H1 (cell line): ENCODE data around the gene UGGT1. TPM values are rescaled to one million over a fixed set of nuclear protein-coding genes. Genes with fewer than 3 reads are reported as not detected.

Experiments used
- CTCF ChIA-PET: fragments of 300-600 bp; sonication (Branson Sonifier 250); formaldehyde crosslinking; loops from one replicate; lab custom pipeline; 2021; ENCODE audit not compliant: partially characterized antibody; lab: Charles Lee
- POLR2A ChIA-PET: fragments of 300-600 bp; sonication (Branson Sonifier 250); formaldehyde crosslinking; loops from one replicate; lab custom pipeline; 2021; ENCODE audit warnings: inconsistent platforms; ENCODE audit not compliant: partially characterized antibody; lab: Charles Lee
- DNase-seq, 2 experiments: peaks; one replicate each; pipeline versions ENCODE4 v3.0.0 to v3.0.0-alpha.2; 2010 to 2022; ENCODE audit warnings: low spot score in 2 of 2, low read depth in 1 of 2, mixed read lengths in 1 of 2
- FAIRE-seq: peaks from 2 replicates; lab custom pipeline; 2011; peaks lifted over from hg19 to GRCh38; lab: Jason Lieb, UNC
- H2AFZ ChIP-seq: 2 replicates; pipeline ENCODE4 v1.8.1; 2012; ENCODE audit warnings: low read length, inconsistent platforms
- H2AK5ac ChIP-seq: 2 replicates; pipeline ENCODE4 v1.6.1; 2013; ENCODE audit warnings: low read depth, low read length
- H2BK120ac ChIP-seq: replicated peaks from 2 replicates; pipeline ENCODE3; 2013; ENCODE audit warnings: low read depth, low read length, inconsistent platforms
- H2BK12ac ChIP-seq: 2 replicates; pipeline ENCODE4 v1.6.1; 2013; ENCODE audit warnings: low read depth, low read length
- H2BK15ac ChIP-seq: 2 replicates; pipeline ENCODE4 v1.6.1; 2013; ENCODE audit warnings: low read length
- H2BK20ac ChIP-seq: 2 replicates; pipeline ENCODE4 v1.6.1; 2013; ENCODE audit warnings: low read length
- H2BK5ac ChIP-seq: 2 replicates; pipeline ENCODE4 v1.6.1; 2013; ENCODE audit warnings: low read depth, low read length
- H3K14ac ChIP-seq: 2 replicates; pipeline ENCODE4 v1.6.1; 2013; ENCODE audit warnings: inconsistent platforms; ENCODE audit not compliant: insufficient read length
- H3K18ac ChIP-seq: 2 replicates; pipeline ENCODE4 v1.6.1; 2013; ENCODE audit warnings: low read length; ENCODE audit errors: extremely low read depth
- H3K23ac ChIP-seq: 2 replicates; pipeline ENCODE4 v1.6.1; 2013; ENCODE audit warnings: inconsistent platforms; ENCODE audit not compliant: insufficient read length
- H3K23me2 ChIP-seq: 2 replicates; pipeline ENCODE4 v1.6.1; 2013; ENCODE audit warnings: low read depth, low read length
- H3K27ac ChIP-seq: 2 replicates; pipeline ENCODE4 v1.6.1; 2011; ENCODE audit warnings: low read depth, low read length, inconsistent platforms
- H3K27me3 ChIP-seq, 4 experiments: replicated peaks in 1 of 4; 1 replicate in 1 of 4; 2 replicates in 3 of 4; pipeline versions ENCODE4 v1.6.1 to v1.8.1; 2011 to 2013; ENCODE audit warnings: low read length in 3 of 4, mild to moderate bottlenecking in 3 of 4, inconsistent platforms in 2 of 4, mixed read lengths in 2 of 4, moderate library complexity in 1 of 4; ENCODE audit not compliant: control insufficient read depth in 3 of 4, insufficient read depth in 3 of 4; ENCODE audit errors: extremely low read depth in 1 of 4
- H3K36me3 ChIP-seq, 4 experiments: 2 replicates each; pipeline versions ENCODE4 v1.6.1 to v1.8.1; 2011 to 2013; ENCODE audit warnings: mild to moderate bottlenecking in 4 of 4, low read length in 3 of 4, moderate library complexity in 2 of 4, control low read depth in 1 of 4, inconsistent platforms in 1 of 4; ENCODE audit not compliant: insufficient read depth in 4 of 4, control insufficient read depth in 2 of 4
- H3K4ac ChIP-seq: replicated peaks from 2 replicates; pipeline ENCODE3; 2013; ENCODE audit warnings: low read length, low read depth, mixed read lengths, inconsistent platforms; ENCODE audit not compliant: insufficient read length
- H3K4me1 ChIP-seq, 4 experiments: replicated peaks in 1 of 4; 1 replicate in 1 of 4; 2 replicates in 3 of 4; pipeline versions ENCODE4 v1.6.1 to v1.8.1; 2011 to 2013; ENCODE audit warnings: low read length in 3 of 4, inconsistent platforms in 2 of 4, mixed read lengths in 1 of 4; ENCODE audit not compliant: insufficient read depth in 4 of 4, control insufficient read depth in 3 of 4
- H3K4me2 ChIP-seq, 2 experiments: 2 replicates each; pipeline versions ENCODE4 v1.6.1 to v1.8.1; 2011 to 2013; ENCODE audit warnings: low read depth in 2 of 2, low read length in 2 of 2, control low read depth in 1 of 2, inconsistent platforms in 1 of 2, mild to moderate bottlenecking in 1 of 2; ENCODE audit not compliant: insufficient read depth in 1 of 2
- H3K4me3 ChIP-seq, 4 experiments: fragments of 200-600, 300-600 bp in 1 of 4; sonication (generic), shearing (Covaris generic), sonication (Bioruptor Twin) in 1 of 4; 2 replicates each; pipeline versions ENCODE4 v1.5.1 to v1.8.1; 2011 to 2016; ENCODE audit warnings: low read length in 4 of 4, low read depth in 3 of 4, control low read depth in 2 of 4, inconsistent platforms in 2 of 4, mild to moderate bottlenecking in 2 of 4, mixed read lengths in 1 of 4, moderate library complexity in 1 of 4; ENCODE audit not compliant: insufficient read depth in 2 of 4; ENCODE audit errors: extremely low read depth in 1 of 4
- H3K56ac ChIP-seq: replicated peaks from 2 replicates; pipeline ENCODE3; 2013; ENCODE audit warnings: low read depth, mild to moderate bottlenecking, mixed read lengths, low read length, inconsistent platforms; ENCODE audit not compliant: insufficient read length
- H3K79me1 ChIP-seq: 2 replicates; pipeline ENCODE4 v1.6.1; 2013; ENCODE audit warnings: low read depth, low read length, control low read depth
- H3K79me2 ChIP-seq, 2 experiments: 2 replicates each; pipeline versions ENCODE4 v1.6.1 to v1.8.1; 2012 to 2013; ENCODE audit warnings: low read length in 2 of 2, mild to moderate bottlenecking in 2 of 2, inconsistent platforms in 1 of 2; ENCODE audit not compliant: insufficient read depth in 2 of 2, control insufficient read depth in 1 of 2
- H3K9ac ChIP-seq, 4 experiments: replicated peaks in 1 of 4; 1 replicate in 1 of 4; 2 replicates in 3 of 4; pipeline versions ENCODE4 v1.6.1 to v1.8.1; 2011 to 2013; ENCODE audit warnings: low read depth in 3 of 4, low read length in 3 of 4, control low read depth in 2 of 4, mild to moderate bottlenecking in 2 of 4, moderate library complexity in 2 of 4, inconsistent platforms in 1 of 4; ENCODE audit errors: extremely low read depth in 1 of 4
- H3K9me3 ChIP-seq, 2 experiments: 2 replicates each; pipeline versions ENCODE4 v1.6.1 to v1.8.1; 2012 to 2013; ENCODE audit warnings: mild to moderate bottlenecking in 2 of 2, moderate library complexity in 2 of 2, control low read depth in 1 of 2, inconsistent platforms in 1 of 2, low read depth in 1 of 2, low read length in 1 of 2, mixed read lengths in 1 of 2; ENCODE audit not compliant: insufficient read depth in 2 of 2
- H4K20me1 ChIP-seq, 2 experiments: replicated peaks in 1 of 2; 2 replicates each; pipeline versions ENCODE3 to v1.8.1; 2011 to 2013; ENCODE audit warnings: inconsistent platforms in 2 of 2, low read length in 2 of 2, mild to moderate bottlenecking in 1 of 2; ENCODE audit not compliant: insufficient read depth in 2 of 2, control insufficient read depth in 1 of 2
- H4K5ac ChIP-seq: 2 replicates; pipeline ENCODE4 v1.6.1; 2013; ENCODE audit warnings: low read length, low read depth, mixed read lengths, inconsistent platforms; ENCODE audit not compliant: insufficient read length
- H4K8ac ChIP-seq: 2 replicates; pipeline ENCODE4 v1.8.0; 2013; ENCODE audit warnings: mild to moderate bottlenecking, moderate library complexity, low read length, inconsistent platforms; ENCODE audit not compliant: insufficient read depth; ENCODE audit errors: extremely low read depth
- H4K91ac ChIP-seq: replicated peaks from 2 replicates; pipeline ENCODE3; 2013; ENCODE audit warnings: low read length, mixed read lengths, inconsistent platforms; ENCODE audit not compliant: insufficient read length
- ASH2L ChIP-seq: fragments of 200-600, 300-600 bp; sonication (generic); IDR thresholded peaks from one replicate; pipeline ENCODE4 v1.7.1; 2017; ENCODE audit warnings: low read length
- CBX5 ChIP-seq: fragments of 300-800, 300-1000 bp; sonication (generic); IDR thresholded peaks from 2 replicates; pipeline ENCODE4 v1.7.1; 2016; ENCODE audit warnings: antibody characterized with exemption, low read length, low read depth
- HDAC2 ChIP-seq, 2 experiments: fragments of 300-600 bp in 1 of 2; sonication (generic) in 1 of 2; IDR thresholded peaks; 2 replicates each; pipeline ENCODE4 v1.6.1; 2011 to 2012; ENCODE audit warnings: low read depth in 2 of 2, low read length in 2 of 2, mild to moderate bottlenecking in 2 of 2, moderate library complexity in 2 of 2, borderline replicate concordance in 1 of 2, inconsistent platforms in 1 of 2
- KDM1A ChIP-seq: fragments of 200-600, 300-600 bp; sonication (generic); IDR thresholded peaks from 2 replicates; pipeline ENCODE4 v1.7.1; 2016; ENCODE audit warnings: mild to moderate bottlenecking, low read length, borderline replicate concordance
- KDM4A ChIP-seq: IDR thresholded peaks from one replicate; pipeline ENCODE4 v1.7.1; 2012; ENCODE audit warnings: low read depth, mild to moderate bottlenecking, moderate library complexity, low read length, inconsistent platforms; ENCODE audit not compliant: severe bottlenecking
- NRF1 ChIP-seq: IDR thresholded peaks from 2 replicates; pipeline ENCODE4 v1.6.1; 2011; ENCODE audit warnings: mild to moderate bottlenecking, low read depth, low read length, improper control_type of control experiment
- PHF8 ChIP-seq: fragments of 200-600 bp; sonication (generic); conservative IDR thresholded peaks from 2 replicates; pipeline ENCODE4 v1.7.1; 2012; ENCODE audit warnings: low read depth, mild to moderate bottlenecking, inconsistent platforms, low read length, moderate library complexity
- RFX5 ChIP-seq: IDR thresholded peaks from 2 replicates; pipeline ENCODE4 v1.6.1; 2011; ENCODE audit warnings: low read depth, low read length, improper control_type of control experiment, borderline replicate concordance
- RNF2 ChIP-seq: fragments of 200-900, 300-1000 bp; sonication (generic); IDR thresholded peaks from 2 replicates; pipeline ENCODE4 v1.7.1; 2016; ENCODE audit warnings: borderline replicate concordance, low read depth, mild to moderate bottlenecking, antibody characterized with exemption, low read length; ENCODE audit not compliant: poor library complexity, severe bottlenecking; ENCODE audit errors: missing control alignments
- RXRA ChIP-seq: IDR thresholded peaks from 2 replicates; pipeline ENCODE4 v1.6.1; 2011; ENCODE audit warnings: low read depth, mild to moderate bottlenecking, low read length, moderate library complexity; ENCODE audit not compliant: insufficient read depth
- SAP30 ChIP-seq: fragments of 300-600 bp; sonication (generic); IDR thresholded peaks from 2 replicates; pipeline ENCODE4 v1.7.1; 2012; ENCODE audit warnings: low read length, moderate library complexity, mild to moderate bottlenecking, inconsistent platforms; ENCODE audit not compliant: insufficient read depth, insufficient replicate concordance
- TBP ChIP-seq: IDR thresholded peaks from 2 replicates; pipeline ENCODE4 v1.6.1; 2011; ENCODE audit warnings: low read depth, low read length, improper control_type of control experiment
- WGBS, 2 experiments: shearing (Covaris generic) in 1 of 2; methylation state at CpG; one replicate each; pipeline versions ENCODE4 v1.1.6 to v1.1.7; 2013 to 2015; ENCODE audit warnings: low lambda C conversion rate in 2 of 2, mixed read lengths in 2 of 2, inconsistent platforms in 1 of 2, low coverage in 1 of 2, missing lambda C conversion rate in 1 of 2; ENCODE audit not compliant: insufficient replicate concordance in 2 of 2, insufficient coverage in 1 of 2, insufficient read length in 1 of 2; ENCODE audit errors: extremely low coverage in 1 of 2, missing lambda C conversion rate in 1 of 2; 5-methylcytosine and 5-hydroxymethylcytosine counted together
- polyA plus RNA-seq, 7 experiments: library from polyadenylated mRNA; depleted of rRNA in 3 of 7; stranded (reverse) in 5 of 7; unstranded in 2 of 7; fragments of >200 nt in 5 of 7; fragments of 200-250 nt in 2 of 7; gene quantifications; 1 replicate in 5 of 7; 2 replicates in 1 of 7; 4 replicates in 1 of 7; pipeline versions ENCODE4 v1.2.1 to v1.2.3, GENCODE V29; 2011 to 2013; ENCODE audit warnings: missing spikeins in 2 of 7, mixed read lengths in 2 of 7
- total RNA-seq: library from RNA; stranded (reverse); fragmentation: NEBNext Ultra II Directional; extraction: Animal tissue kit (Norgen Biotek cat#: 25700); gene quantifications from 2 replicates; pipeline ENCODE4 v1.2.1, GENCODE V29; 2021

The UGGT1 gene
- total and polyA plus RNA-seq, 2 of the 8 experiments (the other 6 are each of a cell fraction or from before 2014, with no cell fraction given): 14.9 to 57.3 TPM

GRCh38 chr2:128214866-128215460 is 124.0 kb downstream of the UGGT1 start:
- Histone ChIP-seq H2BK12ac (no peak overlapping the region), H3K23me2 (no peaks in the 10 kb centered on the region), H3K4ac (no peak overlapping the region), H3K27ac (no peak overlapping the region), H2AK5ac (no peak overlapping the region), H3K79me1 (no peaks in the 10 kb centered on the region), H3K14ac (no peak overlapping the region), H3K23ac (no peak overlapping the region), H3K9ac (no peak overlapping the region), H4K91ac (no peak overlapping the region), H2BK5ac (no peak overlapping the region), H2BK120ac (no peak overlapping the region), H3K79me2 (no peaks in the 10 kb centered on the region), H3K27me3 (no peaks in the 10 kb centered on the region), H4K8ac (no peak overlapping the region), H3K18ac (no peak overlapping the region), H3K4me2 (no peak overlapping the region), H3K9me3 (peaks cover 0 to under 1% of the 10 kb centered on the region in 2 experiments; a peak in 1 of 4 replicates), H3K36me3 (no peaks in the 10 kb centered on the region), H3K4me3 (no peak overlapping the region), H2BK20ac (no peak overlapping the region), H2BK15ac (no peak overlapping the region), H4K20me1 (no peaks in the 10 kb centered on the region), H4K5ac (no peak overlapping the region), H3K56ac (no peak overlapping the region), H2AFZ (no peak overlapping the region), H3K4me1 (no peaks in the 10 kb centered on the region)
- 88% methylated on average over 14 of the region's 14 CpGs; no CpG with 5 or more reads in 1 of the 2 experiments for WGBS, 2 experiments
- ChIA-PET POLR2A (interaction anchor here (1.2 kb wide), 1 partner anchor 48 kb away, joined by 4 read pairs; no protein-coding TSS in a partner anchor), CTCF (interaction anchor here (1.2 to 1.5 kb wide), 2 partner anchors 19 kb away, joined by 4 read pairs; no protein-coding TSS in a partner anchor)
- TF ChIP-seq KDM1A: no peak
- no peak for TF ChIP-seq PHF8
- no peak for TF ChIP-seq NRF1
- no peak for TF ChIP-seq CBX5
- TF ChIP-seq RNF2: no peak
- no peak for TF ChIP-seq KDM4A
- no peak for TF ChIP-seq RFX5
- TF ChIP-seq TBP: no peak
- TF ChIP-seq HDAC2 (IDR thresholded peaks at IDR 0.05; ENCODE audit: borderline replicate concordance in 1 of 2, low read depth in 2 of 2, low read length in 2 of 2): no peak
- no peak for TF ChIP-seq RXRA
- TF ChIP-seq SAP30: no peak
- TF ChIP-seq ASH2L: no peak
- DNase-seq (no peak), FAIRE-seq (no peak)
